MV-4-11 (cell line): ENCODE measurements around the gene MDGA2.

ENCODE experiments used
- DNase-seq: peaks from one replicate; lab custom pipeline; 2025; lab: John Stamatoyannopoulos, UW

Gene MDGA2

GRCh38 chr14:47120645-47121044 lies 554.8 kb downstream of the MDGA2 start:
- DNase-seq: no peak

GRCh38 chr14:47103771-47104170 lies 571.6 kb downstream of the MDGA2 start:
- no peak for DNase-seq

- no peak for DNase-seq
These were observed 572.9 kb downstream of the MDGA2 start for GRCh38 chr14:47102472-47102871.

- no peak for DNase-seq
These were observed 589.7 kb downstream of the MDGA2 start for GRCh38 chr14:47085678-47086077.

DNA sequence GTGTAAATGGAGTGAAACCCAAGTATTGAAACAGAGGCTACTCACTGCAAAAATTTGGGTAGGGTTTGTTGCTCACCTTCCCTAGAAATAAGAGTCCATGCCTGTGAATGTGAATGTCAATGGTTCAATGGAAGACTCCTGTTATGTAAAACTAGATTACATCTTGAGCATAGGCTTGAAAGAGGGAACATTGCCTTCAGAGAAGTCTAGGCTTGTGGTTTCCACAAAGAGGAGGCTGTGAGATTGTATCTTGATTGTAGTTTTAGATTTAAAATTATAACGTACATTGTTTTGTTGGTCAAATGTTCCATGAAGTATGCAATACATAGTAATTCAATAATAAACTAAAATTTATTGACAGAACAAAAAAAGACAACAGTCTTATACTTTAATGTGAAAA lies 610.1 kb downstream of the MDGA2 start:
- DNase-seq: no peak

DNA sequence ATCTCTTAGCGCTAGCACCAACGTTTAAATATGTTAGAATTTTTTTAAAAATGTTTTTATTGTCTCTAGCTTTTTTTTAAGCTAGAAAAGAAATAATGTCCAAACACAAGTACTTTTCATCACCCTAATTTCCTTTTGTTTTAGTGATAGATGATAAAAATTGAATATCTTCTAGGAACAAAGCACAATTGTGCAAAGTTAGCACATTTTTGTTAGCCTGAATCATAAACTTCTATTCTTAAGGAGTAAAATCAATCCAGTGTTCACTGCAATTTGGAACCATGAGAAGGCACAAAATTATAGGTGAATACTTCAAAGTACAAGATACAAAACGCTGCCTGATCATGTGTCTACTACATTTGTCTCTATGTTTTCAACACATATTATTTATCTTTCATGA lies 615.4 kb downstream of the MDGA2 start:
- DNase-seq: no peak

- no peak for DNase-seq
These were observed 618.0 kb downstream of the MDGA2 start for GRCh38 chr14:47057364-47057763.

- no peak for DNase-seq
These were observed 630.6 kb downstream of the MDGA2 start for GRCh38 chr14:47044841-47045240.

- no peak for DNase-seq
These were observed 634.9 kb downstream of the MDGA2 start for GRCh38 chr14:47040550-47040949.

GRCh38 chr14:47039336-47039735 lies 636.1 kb downstream of the MDGA2 start:
- no peak for DNase-seq

- DNase-seq: no peak
These were observed 652.7 kb downstream of the MDGA2 start for GRCh38 chr14:47022721-47023120.

- DNase-seq: no peak
These were observed 654.9 kb downstream of the MDGA2 start for GRCh38 chr14:47020500-47020899.

DNA sequence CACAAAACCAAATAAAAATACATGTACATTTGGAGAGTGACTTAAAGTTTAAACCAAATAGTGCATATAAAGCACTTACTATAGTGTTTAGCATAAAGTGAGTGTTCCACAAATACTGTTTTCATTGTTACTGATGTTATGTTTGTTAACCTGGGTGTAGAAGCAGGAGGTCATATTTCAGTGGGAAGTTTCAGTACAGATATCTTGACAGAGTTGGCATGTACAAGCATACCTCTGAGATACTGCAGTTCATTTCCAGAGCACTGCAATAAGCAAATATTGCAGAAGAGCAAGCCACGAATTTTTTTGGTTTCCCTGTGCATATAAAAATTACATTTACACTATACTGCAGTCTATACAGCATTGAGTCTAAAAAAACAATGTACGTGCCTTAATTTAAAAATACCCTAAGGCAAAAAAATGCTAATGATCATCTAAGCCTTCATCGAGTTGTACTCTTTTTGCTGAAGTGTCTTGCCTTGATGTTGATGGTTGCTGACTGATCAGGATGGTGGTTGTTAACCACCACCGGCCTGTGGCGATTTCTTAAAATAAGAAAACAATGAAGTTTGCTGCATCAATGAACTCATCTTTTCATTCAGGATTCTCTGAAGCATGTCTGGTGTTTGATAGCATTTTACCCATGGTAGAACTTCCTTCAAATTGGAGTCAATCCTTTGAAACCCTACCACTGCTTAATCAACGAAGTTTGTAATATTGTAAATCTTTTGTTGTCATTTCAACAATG lies 662.7 kb downstream of the MDGA2 start:
- DNase-seq: no peak

- DNase-seq: no peak
These were observed 665.8 kb downstream of the MDGA2 start for GRCh38 chr14:47009615-47010014.

- DNase-seq: no peak
These were observed 666.7 kb downstream of the MDGA2 start for GRCh38 chr14:47008732-47009131.

- no peak for DNase-seq
These were observed 675.7 kb downstream of the MDGA2 start for GRCh38 chr14:46999661-47000060.

GRCh38 chr14:46989566-46989965 lies 685.8 kb downstream of the MDGA2 start:
- DNase-seq: no peak

GRCh38 chr14:46988312-46988711 lies 687.1 kb downstream of the MDGA2 start:
- no peak for DNase-seq

DNA sequence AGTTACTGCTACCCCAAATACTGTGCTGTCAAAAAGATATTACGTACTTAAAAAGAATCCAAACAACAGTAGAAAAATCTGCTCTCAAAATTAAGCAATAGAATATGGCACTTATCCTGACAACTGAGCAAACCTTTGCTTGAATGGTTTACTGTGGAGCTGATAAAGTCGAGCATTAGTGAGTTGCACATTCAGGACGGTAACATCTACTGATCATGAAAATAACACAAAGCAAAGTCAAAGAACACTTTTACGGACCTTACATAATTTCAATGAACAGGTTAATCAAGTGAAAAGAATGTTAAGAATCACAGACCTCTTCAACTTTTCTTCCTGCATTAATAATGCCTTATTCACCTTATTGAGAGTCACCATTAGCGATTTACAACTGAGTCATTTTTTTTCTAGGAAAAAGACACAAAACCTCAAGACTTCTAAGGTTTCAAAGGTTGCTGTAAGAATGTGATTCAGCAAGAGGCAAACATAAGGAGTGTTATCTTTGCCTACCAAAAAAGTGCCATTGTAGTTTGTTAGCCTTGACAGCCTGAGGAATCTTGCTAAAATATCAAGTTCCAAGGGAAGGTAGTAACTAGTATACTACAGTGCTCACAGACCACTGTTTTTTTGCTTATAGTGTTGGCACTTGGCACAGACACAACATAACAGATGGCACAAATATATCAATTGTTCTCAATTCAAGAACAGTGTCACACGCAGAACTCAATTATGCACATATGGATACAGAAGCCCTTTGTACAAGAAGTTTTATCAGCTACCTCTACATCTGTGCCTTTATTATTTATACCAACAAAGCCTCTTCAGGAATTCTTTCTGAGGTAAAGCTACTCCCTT lies 689.6 kb downstream of the MDGA2 start:
- no peak for DNase-seq

GRCh38 chr14:46973295-46973694 lies 702.1 kb downstream of the MDGA2 start:
- no peak for DNase-seq

DNA sequence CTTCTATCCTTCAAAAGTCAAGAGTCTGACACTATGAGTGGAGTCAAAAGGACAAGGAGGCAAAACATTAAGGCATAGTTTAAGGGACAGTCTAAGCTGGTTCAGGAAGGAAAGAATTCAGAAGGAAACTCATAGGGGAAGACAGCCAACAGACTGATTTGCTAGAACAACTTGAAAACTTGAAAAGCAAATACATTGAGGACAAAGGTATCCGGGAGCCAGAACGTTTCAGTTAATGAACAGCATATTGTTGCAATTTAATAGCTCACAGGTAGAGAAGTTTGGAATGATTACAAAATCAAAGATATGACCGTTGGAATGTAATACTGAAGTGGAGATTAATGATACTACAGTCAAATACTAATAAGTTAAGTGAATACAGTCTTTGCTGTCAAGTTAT lies 711.0 kb downstream of the MDGA2 start:
- DNase-seq: no peak

GRCh38 chr14:46951103-46951502 lies 724.3 kb downstream of the MDGA2 start:
- DNase-seq: no peak

- DNase-seq: no peak
These were observed 734.8 kb downstream of the MDGA2 start for GRCh38 chr14:46940611-46941010.
